ENCODE results near the gene NEU2. TPM values are rescaled to one million over a fixed set of nuclear protein-coding genes. Genes with fewer than 3 reads are reported as not detected.

Gene NEU2
- total and polyA plus RNA-seq, 2 of the 13 experiments (the other 11 are each of a cell fraction or from before 2014, with no cell fraction given): not detected

- TF ChIP-seq HOXA7 (CRISPR knock-in tag; IDR thresholded peaks at IDR 0.05): no peak
- no peak; the same call in 1 of the 2 replicates for TF ChIP-seq NFAT5 (CRISPR knock-in tag; IDR thresholded peaks at IDR 0.05)
- peak; percentile 97 for TF ChIP-seq RXRA (CRISPR knock-in tag; IDR thresholded peaks at IDR 0.05)
- TF ChIP-seq FOXC1 (CRISPR knock-in tag; IDR thresholded peaks at IDR 0.05; ENCODE audit: borderline replicate concordance): peak; percentile 93
- TF ChIP-seq IKZF1 (IDR thresholded peaks at IDR 0.05): no peak
- no peak for TF ChIP-seq CHD4 (IDR thresholded peaks at IDR 0.05; ENCODE audit: borderline replicate concordance, low read length)
- peak; percentile 95 for TF ChIP-seq THRA (CRISPR knock-in tag; IDR thresholded peaks at IDR 0.05; ENCODE audit: borderline replicate concordance)
- peak; percentile 15 to 90; a peak in 2 of 4 replicates for TF ChIP-seq EP300 (IDR thresholded peaks at IDR 0.05; ENCODE audit: low read depth in 2 of 2, low read length in 2 of 2)
- peak; percentile 86 for TF ChIP-seq EP300 (CRISPR knock-in tag; IDR thresholded peaks at IDR 0.05; ENCODE audit: borderline replicate concordance)
- peak; percentile 45; the same call in 1 of the 2 replicates for TF ChIP-seq ZNF784 (CRISPR knock-in tag; IDR thresholded peaks at IDR 0.05; ENCODE audit: borderline replicate concordance)
- TF ChIP-seq MED8 (CRISPR knock-in tag; IDR thresholded peaks at IDR 0.05; ENCODE audit: insufficient replicate concordance): no peak
- TF ChIP-seq NFKB2 (CRISPR knock-in tag; IDR thresholded peaks at IDR 0.05; ENCODE audit: borderline replicate concordance): peak; percentile 74; the same call in 1 of the 2 replicates
- TF ChIP-seq SALL1 (CRISPR knock-in tag; IDR thresholded peaks at IDR 0.05): peak; percentile 98
- TF ChIP-seq DDIT3 (CRISPR knock-in tag; IDR thresholded peaks at IDR 0.05): no peak
- TF ChIP-seq SRSF1 (optimal IDR thresholded peaks at IDR 0.05; ENCODE audit: low read depth, low read length): peak; percentile 71
- TF ChIP-seq SIX1 (CRISPR knock-in tag; IDR thresholded peaks at IDR 0.05; ENCODE audit: borderline replicate concordance): peak; percentile 57; the same call in 1 of the 2 replicates
- TF ChIP-seq SNAI1 (CRISPR knock-in tag; IDR thresholded peaks at IDR 0.05; ENCODE audit: borderline replicate concordance): no peak
- no peak for TF ChIP-seq ZNF235 (CRISPR knock-in tag; IDR thresholded peaks at IDR 0.05; ENCODE audit: borderline replicate concordance)
- TF ChIP-seq ZBTB10 (CRISPR knock-in tag; IDR thresholded peaks at IDR 0.05; ENCODE audit: borderline replicate concordance): no peak
Measured at GRCh38 chr2:233013027-233013461, 19.4 kb upstream of the NEU2 start, which contains the start of gene NGEF (continued).

All from HepG2 (cell line).